Loucy (cell line): Measurements from ENCODE around the gene LATS1.

ENCODE experiments used
- H2AFZ ChIP-seq: fragments of 200-600 bp; sonication (generic); 2 replicates; pipeline ENCODE4 v1.6.0; 2016; ENCODE audit warnings: antibody characterized with exemption, mild to moderate bottlenecking, low read length, moderate library complexity
- H3F3A ChIP-seq: fragments of 200-600 bp; 2 replicates; pipeline ENCODE4 v1.6.0; 2016; ENCODE audit warnings: antibody characterized with exemption, low read depth, mild to moderate bottlenecking
- H3K27me3 ChIP-seq: fragments of 200-600 bp; sonication (generic); 2 replicates; pipeline ENCODE4 v1.6.1; 2014; ENCODE audit warnings: low read length, mild to moderate bottlenecking; ENCODE audit not compliant: insufficient read depth, poor library complexity, severe bottlenecking
- H3K36me3 ChIP-seq: fragments of 200-600 bp; sonication (generic); 2 replicates; pipeline ENCODE4 v1.6.1; 2016; ENCODE audit warnings: low read length; ENCODE audit not compliant: insufficient read depth
- H3K4me1 ChIP-seq: fragments of 200-600 bp; sonication (generic); 2 replicates; pipeline ENCODE4 v1.5.1; 2014; ENCODE audit warnings: low read length, mild to moderate bottlenecking; ENCODE audit not compliant: insufficient read depth, poor library complexity, severe bottlenecking
- H3K4me2 ChIP-seq: fragments of 200-600 bp; sonication (generic); 2 replicates; pipeline ENCODE4 v1.6.0; 2014; ENCODE audit warnings: antibody characterized with exemption, low read length, low read depth, mild to moderate bottlenecking; ENCODE audit not compliant: poor library complexity, severe bottlenecking
- H3K4me3 ChIP-seq: fragments of 200-600 bp; sonication (generic); 2 replicates; pipeline ENCODE4 v1.5.1; 2014; ENCODE audit warnings: low read length, mild to moderate bottlenecking, mixed read lengths; ENCODE audit not compliant: poor library complexity, severe bottlenecking
- H3K79me2 ChIP-seq: fragments of 200-600 bp; sonication (generic); 2 replicates; pipeline ENCODE4 v1.6.1; 2014; ENCODE audit warnings: low read length; ENCODE audit not compliant: insufficient read depth
- H3K9ac ChIP-seq: fragments of 200-600 bp; sonication (generic); 2 replicates; pipeline ENCODE4 v1.6.0; 2014; ENCODE audit warnings: mild to moderate bottlenecking, low read depth, low read length, moderate library complexity; ENCODE audit not compliant: poor library complexity, severe bottlenecking
- H3K9me2 ChIP-seq: fragments of 200-600 bp; sonication (generic); replicated peaks from 2 replicates; pipeline ENCODE4 v1.6.1; 2016; ENCODE audit warnings: low read depth, low read length, mixed read lengths
- H3K9me3 ChIP-seq: fragments of 200-600 bp; sonication (generic); 2 replicates; pipeline ENCODE4 v1.6.1; 2014; ENCODE audit warnings: mild to moderate bottlenecking, antibody characterized with exemption, low read length, low read depth; ENCODE audit not compliant: insufficient read depth
- H4K20me1 ChIP-seq: fragments of 200-600 bp; sonication (generic); 2 replicates; pipeline ENCODE4 v1.6.0; 2014; ENCODE audit warnings: antibody characterized with exemption, low read length, mild to moderate bottlenecking; ENCODE audit not compliant: insufficient read depth, poor library complexity, severe bottlenecking
- EZH2phosphoT487 ChIP-seq: fragments of 200-600 bp; IDR thresholded peaks from 2 replicates; pipeline ENCODE4 v1.6.1; 2018; ENCODE audit warnings: antibody characterized with exemption, mild to moderate bottlenecking, moderate library complexity, borderline replicate concordance
- TF ChIP-seq, protein P1 (sequence below): fragments of 200-600 bp; sonication (generic); conservative IDR thresholded peaks from 2 replicates; pipeline ENCODE4 v1.5.1; 2014; ENCODE audit warnings: mild to moderate bottlenecking, antibody characterized with exemption, low read length

The LATS1 gene

DNA sequence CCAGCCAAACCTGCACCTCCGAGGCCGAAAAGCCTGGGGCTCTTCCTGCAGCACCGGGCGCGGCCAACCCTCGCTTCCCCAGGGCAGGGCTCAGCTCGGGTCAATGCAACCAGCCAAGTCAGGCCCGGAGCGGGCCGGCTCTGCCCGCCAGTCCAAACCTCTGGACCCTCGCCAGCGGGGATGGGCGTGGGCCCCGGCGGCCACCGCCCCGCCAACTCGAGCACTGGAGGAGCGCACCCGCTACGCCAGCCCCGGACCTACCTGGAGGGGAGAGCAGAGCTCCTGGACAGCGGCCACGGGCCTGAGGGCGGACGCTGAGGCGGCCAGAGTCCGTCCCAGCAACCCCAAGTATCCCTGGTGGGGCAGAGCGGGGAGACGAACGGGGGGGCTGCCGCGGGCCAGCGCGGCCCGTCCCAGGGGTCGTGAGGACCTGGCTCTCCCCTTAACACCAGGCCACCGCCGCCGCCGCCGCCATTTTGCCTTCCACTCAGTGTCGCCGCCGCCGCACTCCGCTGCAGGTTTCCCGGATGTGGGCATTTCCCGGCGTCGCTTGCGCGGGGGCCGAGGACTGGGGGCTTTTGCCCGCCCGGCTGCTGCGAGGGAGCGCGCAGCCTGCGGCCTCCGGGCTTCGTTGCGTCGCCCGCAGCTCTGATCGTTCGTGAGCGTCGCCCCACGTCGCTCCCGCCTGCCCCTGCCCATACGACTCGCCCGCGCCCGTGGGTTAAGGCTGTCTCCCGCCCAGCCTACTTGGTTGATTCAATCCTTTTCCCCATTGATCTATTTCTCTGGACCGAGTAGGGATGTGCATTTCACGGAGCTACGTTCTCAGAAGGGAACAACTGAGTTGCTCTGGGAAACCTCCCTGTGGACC, at the start of gene LATS1:
LATS1 (minus strand) TSS at position 514 of the 871 bp plus-strand sequence. CDS start 15,975 bp downstream, outside the sequence.
- Histone ChIP-seq H3K4me3 (peak within 1 kb of the TSS; percentile 81), H3K9me2 (no peaks in the 10 kb centered on the region), H3K79me2 (peaks cover 65% of the 10 kb centered on the region), H3K9ac (peak within 1 kb of the TSS; percentile 91), H3K27me3 (no peaks in the 10 kb centered on the region), H2AFZ (peak within 1 kb of the TSS; percentile 75), H3K9me3 (no peaks in the 10 kb centered on the region), H3K4me1 (peaks cover 25% of the 10 kb centered on the region), H3K4me2 (peak within 1 kb of the TSS; percentile 93), H4K20me1 (peaks cover 43% of the 10 kb centered on the region), H3F3A (no peaks in the 10 kb centered on the region), H3K36me3 (no peaks in the 10 kb centered on the region; the same call in 1 of the 2 replicates)
- TF ChIP-seq, protein P1, sequence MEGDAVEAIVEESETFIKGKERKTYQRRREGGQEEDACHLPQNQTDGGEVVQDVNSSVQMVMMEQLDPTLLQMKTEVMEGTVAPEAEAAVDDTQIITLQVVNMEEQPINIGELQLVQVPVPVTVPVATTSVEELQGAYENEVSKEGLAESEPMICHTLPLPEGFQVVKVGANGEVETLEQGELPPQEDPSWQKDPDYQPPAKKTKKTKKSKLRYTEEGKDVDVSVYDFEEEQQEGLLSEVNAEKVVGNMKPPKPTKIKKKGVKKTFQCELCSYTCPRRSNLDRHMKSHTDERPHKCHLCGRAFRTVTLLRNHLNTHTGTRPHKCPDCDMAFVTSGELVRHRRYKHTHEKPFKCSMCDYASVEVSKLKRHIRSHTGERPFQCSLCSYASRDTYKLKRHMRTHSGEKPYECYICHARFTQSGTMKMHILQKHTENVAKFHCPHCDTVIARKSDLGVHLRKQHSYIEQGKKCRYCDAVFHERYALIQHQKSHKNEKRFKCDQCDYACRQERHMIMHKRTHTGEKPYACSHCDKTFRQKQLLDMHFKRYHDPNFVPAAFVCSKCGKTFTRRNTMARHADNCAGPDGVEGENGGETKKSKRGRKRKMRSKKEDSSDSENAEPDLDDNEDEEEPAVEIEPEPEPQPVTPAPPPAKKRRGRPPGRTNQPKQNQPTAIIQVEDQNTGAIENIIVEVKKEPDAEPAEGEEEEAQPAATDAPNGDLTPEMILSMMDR, result no peak
- TF ChIP-seq EZH2phosphoT487, result no peak

DNA sequence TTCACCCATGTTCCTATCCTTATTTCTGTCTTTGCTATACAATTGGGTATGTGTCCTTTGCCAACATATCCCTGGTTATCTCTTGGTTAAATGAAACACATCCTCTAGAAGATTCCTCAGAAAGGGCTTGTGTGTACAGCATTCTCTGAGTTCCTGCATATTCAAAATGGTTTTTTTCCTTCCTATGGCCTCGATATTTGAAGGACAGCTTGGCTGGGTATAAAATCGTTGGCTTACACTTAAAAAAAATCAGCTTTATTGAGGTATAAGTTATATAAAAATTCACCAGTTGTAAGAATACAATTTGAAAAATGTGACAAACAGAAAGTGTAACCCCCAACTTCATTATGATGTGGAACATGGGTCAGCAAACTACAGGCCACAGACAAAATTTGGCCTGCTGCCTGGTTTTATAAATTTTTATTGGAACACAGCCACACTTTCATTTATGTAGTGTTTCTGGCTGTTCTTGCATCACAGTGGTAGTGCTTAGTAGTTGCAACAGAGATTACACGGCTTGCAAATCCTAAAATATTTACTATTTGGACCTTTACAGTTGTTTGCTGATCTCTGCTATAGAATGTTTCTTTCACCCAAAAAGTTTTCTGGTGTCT, 48.4 kb upstream of the LATS1 start:
- Histone ChIP-seq H2AFZ (no peak overlapping the region), H3K27me3 (no peaks in the 10 kb centered on the region), H3K9me3 (peaks cover 9% of the 10 kb centered on the region), H3K9ac (no peak overlapping the region), H3K4me1 (peaks cover 9% of the 10 kb centered on the region), H3K4me3 (no peak overlapping the region), H3F3A (no peaks in the 10 kb centered on the region), H3K4me2 (no peak overlapping the region), H3K9me2 (no peaks in the 10 kb centered on the region), H3K36me3 (peaks cover 25% of the 10 kb centered on the region), H3K79me2 (peaks cover 75% of the 10 kb centered on the region), H4K20me1 (peaks cover 28% of the 10 kb centered on the region)
- no peak for TF ChIP-seq EZH2phosphoT487
- TF ChIP-seq, protein P1, result no peak

DNA sequence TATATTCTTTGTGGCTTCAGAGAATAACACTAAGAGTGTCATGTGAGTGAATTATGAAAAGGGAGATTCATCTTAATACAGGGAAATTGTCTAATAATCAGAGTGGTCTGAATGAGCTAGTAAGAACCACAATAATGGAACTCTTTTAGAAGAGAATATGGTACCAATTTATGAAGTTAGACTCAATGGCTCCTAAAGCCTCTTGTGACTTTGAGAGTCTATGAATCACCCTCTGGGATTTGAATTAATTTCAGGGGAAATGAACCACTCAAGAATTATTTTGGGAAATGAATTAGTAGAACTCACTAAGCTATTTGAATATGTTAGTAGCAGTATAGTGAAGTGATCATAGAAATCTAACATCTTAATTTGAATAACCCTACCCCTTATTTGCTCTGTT, 46.0 kb upstream of the LATS1 start:
- no peak overlapping the region for H3K9ac ChIP-seq
- no peaks in the 10 kb centered on the region for H3K9me2 ChIP-seq
- H3F3A ChIP-seq, result no peaks in the 10 kb centered on the region
- H3K79me2 ChIP-seq, result peaks cover 78% of the 10 kb centered on the region
- no peak overlapping the region for H3K4me2 ChIP-seq
- no peak for TF ChIP-seq EZH2phosphoT487
- TF ChIP-seq, protein P1, result no peak
- H4K20me1 ChIP-seq, result peaks cover 39% of the 10 kb centered on the region
- H3K27me3 ChIP-seq, result no peaks in the 10 kb centered on the region
- H3K4me1 ChIP-seq, result peaks cover 16% of the 10 kb centered on the region
- H3K4me3 ChIP-seq, result no peak overlapping the region
- peaks cover 9% of the 10 kb centered on the region for H3K9me3 ChIP-seq
- peaks cover 30% of the 10 kb centered on the region for H3K36me3 ChIP-seq
- no peak overlapping the region for H2AFZ ChIP-seq
